Body of pancreas (tissue), 4 donors: ENCODE measurements around the gene ABCC4.

Experiments used
- POLR2A ChIP-seq, 3 donors: fragments of 450-650 bp; IDR thresholded peaks; one replicate each; pipeline ENCODE4 v1.6.1; 2016; ENCODE audit warnings: antibody characterized with exemption in 3 of 3, mild to moderate bottlenecking in 2 of 3
- TF ChIP-seq, protein P1 (sequence below), 7 experiments: fragments of 450-650 bp in 4 of 7; fragments of 200-600 bp in 3 of 7; sonication (generic) in 3 of 7; IDR thresholded peaks; one replicate each; pipeline ENCODE4 v1.5.1; 2016 to 2019; ENCODE audit warnings: antibody characterized with exemption in 7 of 7

- TF ChIP-seq, protein P1, sequence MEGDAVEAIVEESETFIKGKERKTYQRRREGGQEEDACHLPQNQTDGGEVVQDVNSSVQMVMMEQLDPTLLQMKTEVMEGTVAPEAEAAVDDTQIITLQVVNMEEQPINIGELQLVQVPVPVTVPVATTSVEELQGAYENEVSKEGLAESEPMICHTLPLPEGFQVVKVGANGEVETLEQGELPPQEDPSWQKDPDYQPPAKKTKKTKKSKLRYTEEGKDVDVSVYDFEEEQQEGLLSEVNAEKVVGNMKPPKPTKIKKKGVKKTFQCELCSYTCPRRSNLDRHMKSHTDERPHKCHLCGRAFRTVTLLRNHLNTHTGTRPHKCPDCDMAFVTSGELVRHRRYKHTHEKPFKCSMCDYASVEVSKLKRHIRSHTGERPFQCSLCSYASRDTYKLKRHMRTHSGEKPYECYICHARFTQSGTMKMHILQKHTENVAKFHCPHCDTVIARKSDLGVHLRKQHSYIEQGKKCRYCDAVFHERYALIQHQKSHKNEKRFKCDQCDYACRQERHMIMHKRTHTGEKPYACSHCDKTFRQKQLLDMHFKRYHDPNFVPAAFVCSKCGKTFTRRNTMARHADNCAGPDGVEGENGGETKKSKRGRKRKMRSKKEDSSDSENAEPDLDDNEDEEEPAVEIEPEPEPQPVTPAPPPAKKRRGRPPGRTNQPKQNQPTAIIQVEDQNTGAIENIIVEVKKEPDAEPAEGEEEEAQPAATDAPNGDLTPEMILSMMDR (IDR thresholded peaks at IDR 0.05) = no peak
- no peak for TF ChIP-seq POLR2A (IDR thresholded peaks at IDR 0.05)
Measured at GRCh38 chr13:95253033-95253432, 48.2 kb downstream of the ABCC4 start.
